Mesenchymal stem cell (in vitro differentiated cells and primary cell): ENCODE measurements around the gene PADI3.

Experiments used
- DNase-seq: peaks from one replicate; pipeline ENCODE4 v3.0.0-alpha.2; 2013
- H2AFZ ChIP-seq: one replicate; pipeline ENCODE4 v1.6.1; 2013; ENCODE audit warnings: low read depth, mild to moderate bottlenecking, control low read depth, inconsistent platforms, low read length, moderate library complexity
- H2AK5ac ChIP-seq: 2 replicates; pipeline ENCODE4 v1.6.1; 2013; ENCODE audit warnings: low read length, moderate library complexity, mild to moderate bottlenecking, inconsistent platforms; ENCODE audit not compliant: severe bottlenecking
- H2BK120ac ChIP-seq: one replicate; pipeline ENCODE4 v1.6.1; 2013; ENCODE audit warnings: low read depth, mild to moderate bottlenecking, inconsistent platforms, low read length, moderate library complexity
- H2BK12ac ChIP-seq, 2 experiments: one replicate each; pipeline ENCODE4 v1.6.1; 2013; ENCODE audit warnings: inconsistent platforms in 2 of 2, low read length in 2 of 2, mild to moderate bottlenecking in 2 of 2, moderate library complexity in 2 of 2, control low read depth in 1 of 2
- H2BK15ac ChIP-seq: one replicate; pipeline ENCODE4 v1.6.1; 2013; ENCODE audit warnings: mild to moderate bottlenecking, low read depth, inconsistent platforms; ENCODE audit not compliant: poor library complexity, severe bottlenecking
- H2BK5ac ChIP-seq: 2 replicates; pipeline ENCODE4 v1.6.1; 2013; ENCODE audit warnings: low read depth, mild to moderate bottlenecking, low read length, control low read depth, inconsistent platforms; ENCODE audit not compliant: poor library complexity, severe bottlenecking
- H3K14ac ChIP-seq, 2 experiments: one replicate each; pipeline ENCODE4 v1.6.1; 2013; ENCODE audit warnings: inconsistent platforms in 2 of 2, low read length in 2 of 2, control low read depth in 1 of 2, mild to moderate bottlenecking in 1 of 2, moderate library complexity in 1 of 2
- H3K18ac ChIP-seq, 2 experiments: one replicate each; pipeline ENCODE4 v1.6.1; 2013; ENCODE audit warnings: inconsistent platforms in 2 of 2, low read length in 2 of 2, control low read depth in 1 of 2, low read depth in 1 of 2, mild to moderate bottlenecking in 1 of 2
- H3K23ac ChIP-seq, 2 experiments: one replicate each; pipeline ENCODE4 v1.6.1; 2013; ENCODE audit warnings: inconsistent platforms in 2 of 2, low read length in 2 of 2, mild to moderate bottlenecking in 2 of 2, moderate library complexity in 2 of 2, control low read depth in 1 of 2
- H3K27ac ChIP-seq: 2 replicates; pipeline ENCODE4 v1.5.1; 2013; ENCODE audit warnings: mild to moderate bottlenecking, moderate library complexity, low read length, control low read depth, inconsistent platforms; ENCODE audit not compliant: poor library complexity, severe bottlenecking
- H3K27me3 ChIP-seq, 2 experiments: 2 replicates each; pipeline versions ENCODE4 v1.6.1 to v1.7.0; 2013; ENCODE audit warnings: low read length in 2 of 2, mild to moderate bottlenecking in 2 of 2, moderate library complexity in 2 of 2, control low read depth in 1 of 2, inconsistent platforms in 1 of 2; ENCODE audit not compliant: control insufficient read depth in 1 of 2, insufficient read depth in 1 of 2
- H3K36me3 ChIP-seq, 2 experiments: 2 replicates each; pipeline versions ENCODE4 v1.6.1 to v1.7.0; 2013; ENCODE audit warnings: low read length in 2 of 2, control low read depth in 1 of 2, inconsistent platforms in 1 of 2, low read depth in 1 of 2, mild to moderate bottlenecking in 1 of 2; ENCODE audit not compliant: insufficient read depth in 2 of 2, control insufficient read depth in 1 of 2
- H3K4ac ChIP-seq, 2 experiments: one replicate each; pipeline ENCODE4 v1.6.1; 2013; ENCODE audit warnings: inconsistent platforms in 2 of 2, low read length in 2 of 2, mild to moderate bottlenecking in 2 of 2, moderate library complexity in 2 of 2, control low read depth in 1 of 2, low read depth in 1 of 2
- H3K4me1 ChIP-seq: 2 replicates; pipeline ENCODE4 v1.6.1; 2013; ENCODE audit warnings: low read depth, low read length, control low read depth; ENCODE audit not compliant: control insufficient read depth, insufficient read depth
- H3K4me2 ChIP-seq: 2 replicates; pipeline ENCODE4 v1.6.1; 2013; ENCODE audit warnings: low read length, mild to moderate bottlenecking, inconsistent platforms; ENCODE audit not compliant: poor library complexity, severe bottlenecking
- H3K4me3 ChIP-seq, 2 experiments: 2 replicates each; pipeline versions ENCODE4 v1.5.1 to v1.7.0; 2013; ENCODE audit warnings: low read length in 2 of 2, mild to moderate bottlenecking in 2 of 2, control low read depth in 1 of 2, low read depth in 1 of 2; ENCODE audit not compliant: insufficient read depth in 1 of 2
- H3K79me1 ChIP-seq: replicated peaks from 2 replicates; pipeline ENCODE4 v1.6.1; 2013; ENCODE audit warnings: mild to moderate bottlenecking, control low read depth, low read length, inconsistent platforms; ENCODE audit not compliant: poor library complexity, severe bottlenecking
- H3K9ac ChIP-seq: 2 replicates; pipeline ENCODE4 v1.7.0; 2013; ENCODE audit warnings: mild to moderate bottlenecking, low read length, moderate library complexity
- H3K9me3 ChIP-seq: 2 replicates; pipeline ENCODE4 v1.7.0; 2013; ENCODE audit warnings: mild to moderate bottlenecking, low read length; ENCODE audit not compliant: control insufficient read depth
- H4K8ac ChIP-seq: one replicate; pipeline ENCODE4 v1.6.1; 2013; ENCODE audit warnings: inconsistent platforms, mild to moderate bottlenecking, low read length, moderate library complexity
- H4K91ac ChIP-seq: one replicate; pipeline ENCODE4 v1.6.1; 2013; ENCODE audit warnings: mild to moderate bottlenecking, low read length, inconsistent platforms
- WGBS: methylation state at CpG from one replicate; pipeline ENCODE4 v1.1.7; 2013; ENCODE audit warnings: mixed read lengths; 5-methylcytosine and 5-hydroxymethylcytosine counted together

Gene PADI3

DNA sequence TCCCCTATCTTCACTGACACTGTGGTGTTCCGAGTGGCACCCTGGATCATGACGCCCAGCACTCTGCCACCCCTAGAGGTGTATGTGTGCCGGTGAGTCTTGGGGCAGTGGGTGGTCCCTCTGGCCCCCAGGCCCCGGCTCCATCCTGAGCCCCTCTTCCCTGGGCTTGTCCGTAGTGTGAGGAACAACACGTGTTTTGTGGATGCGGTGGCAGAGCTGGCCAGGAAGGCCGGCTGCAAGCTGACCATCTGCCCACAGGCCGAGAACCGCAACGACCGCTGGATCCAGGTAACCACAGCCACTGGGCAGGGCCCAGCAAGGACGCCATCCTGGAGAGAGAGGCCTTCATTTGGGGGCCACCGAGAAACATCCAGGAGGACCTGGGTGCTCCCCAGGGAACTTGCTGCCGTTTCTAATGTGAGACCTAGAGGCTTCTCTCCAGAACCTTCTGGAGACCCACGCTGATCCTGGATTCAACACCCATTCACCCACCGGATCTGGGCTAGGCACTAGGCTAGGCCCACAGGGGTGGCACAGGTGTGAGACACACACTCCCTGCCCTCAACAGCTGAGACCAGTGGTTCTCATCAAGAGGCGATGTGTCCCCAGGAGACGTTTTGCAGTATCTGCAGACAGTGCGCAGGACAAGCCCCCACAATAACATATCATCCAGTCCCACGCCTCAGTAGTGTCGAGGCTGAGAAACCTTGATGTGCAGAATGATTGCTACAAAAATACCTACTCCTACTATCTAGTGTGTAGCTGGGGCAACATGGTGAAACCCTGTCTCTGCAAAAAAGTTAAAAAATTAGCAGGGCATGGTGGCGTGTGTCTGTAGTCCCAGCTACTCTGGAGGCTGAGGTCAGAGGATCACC, 22.2 kb downstream of the PADI3 start:
- H4K8ac ChIP-seq, result no peak overlapping the region
- H3K79me1 ChIP-seq, result no peaks in the 10 kb centered on the region
- H3K4ac ChIP-seq, result no peak overlapping the region
- H2BK12ac ChIP-seq, result no peak overlapping the region
- H3K4me1 ChIP-seq, result peaks cover 6% of the 10 kb centered on the region
- no peak overlapping the region for H3K9ac ChIP-seq
- no peak for DNase-seq
- no peak overlapping the region for H3K14ac ChIP-seq
- H3K27me3 ChIP-seq, result peaks cover 0 to 62% of the 10 kb centered on the region in 2 experiments
- WGBS, result 93% methylated on average over 21 of the region's 23 CpGs
- no peak overlapping the region for H4K91ac ChIP-seq
- H2BK120ac ChIP-seq, result no peak overlapping the region
- H2BK5ac ChIP-seq, result no peak overlapping the region
- H3K9me3 ChIP-seq, result no peaks in the 10 kb centered on the region
- no peak overlapping the region for H3K4me3 ChIP-seq
- H2AFZ ChIP-seq, result no peak overlapping the region
- H3K23ac ChIP-seq, result no peak overlapping the region
- no peak overlapping the region for H3K4me2 ChIP-seq
- no peak overlapping the region for H2BK15ac ChIP-seq
- H3K18ac ChIP-seq, result no peak overlapping the region
- H3K36me3 ChIP-seq, result no peaks in the 10 kb centered on the region
- H3K27ac ChIP-seq, result no peak overlapping the region
- H2AK5ac ChIP-seq, result no peak overlapping the region

DNA sequence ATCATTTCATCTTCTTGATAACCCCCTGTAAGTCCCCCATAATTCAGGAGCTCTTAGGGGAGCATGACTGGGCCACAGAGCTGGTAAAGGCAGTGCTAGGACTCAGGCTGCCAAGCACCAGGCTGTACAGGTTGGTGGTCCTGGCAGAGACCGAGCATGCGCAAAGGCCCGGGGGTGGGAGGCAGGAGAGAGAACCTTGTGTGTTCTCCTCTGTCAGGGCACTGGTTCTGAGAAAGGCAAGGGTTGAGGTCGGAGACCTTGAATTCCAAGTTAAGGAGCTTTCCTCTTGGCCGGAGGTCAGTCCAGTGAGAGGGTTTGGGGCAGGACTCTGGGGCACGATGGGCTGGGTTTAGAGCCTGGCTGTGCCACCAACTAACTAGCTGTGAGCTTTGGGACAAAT, 23.2 kb downstream of the PADI3 start:
- Histone ChIP-seq H2BK120ac (no peak overlapping the region), H4K91ac (no peak overlapping the region), H3K23ac (no peak overlapping the region), H3K9ac (no peak overlapping the region), H3K36me3 (no peaks in the 10 kb centered on the region), H2BK15ac (no peak overlapping the region), H2BK5ac (no peak overlapping the region), H4K8ac (no peak overlapping the region), H2BK12ac (no peak overlapping the region), H2AFZ (no peak overlapping the region), H3K27ac (no peak overlapping the region), H3K4me1 (peaks cover 9% of the 10 kb centered on the region), H2AK5ac (no peak overlapping the region), H3K27me3 (peaks cover 0 to 60% of the 10 kb centered on the region in 2 experiments), H3K18ac (no peak overlapping the region), H3K4me3 (no peak overlapping the region), H3K14ac (no peak overlapping the region), H3K79me1 (no peaks in the 10 kb centered on the region), H3K4me2 (no peak overlapping the region), H3K9me3 (no peaks in the 10 kb centered on the region), H3K4ac (no peak overlapping the region)
- WGBS, result 78% methylated on average over 5 of the region's 6 CpGs
- no peak for DNase-seq

DNA sequence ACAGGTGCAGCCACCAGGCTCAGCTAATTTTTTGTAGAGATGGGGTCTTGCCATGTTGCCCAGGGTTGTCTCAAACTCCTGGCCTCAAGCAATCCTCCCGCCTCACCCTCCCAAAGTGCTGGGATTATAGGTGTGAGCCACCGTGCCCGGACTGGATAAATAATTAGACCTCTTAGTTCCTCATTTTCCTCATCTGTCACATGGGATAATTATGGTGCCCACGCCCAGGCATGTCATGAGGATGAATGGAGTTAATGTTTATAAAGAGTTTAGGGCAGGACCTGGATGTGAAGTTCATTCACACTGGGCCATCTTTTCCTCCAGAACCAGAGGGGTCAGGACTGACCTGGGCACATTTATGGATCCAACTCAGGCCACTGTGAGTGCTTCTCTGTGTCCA, 23.7 kb downstream of the PADI3 start:
- peaks cover 0 to 58% of the 10 kb centered on the region in 2 experiments for H3K27me3 ChIP-seq
- H3K27ac ChIP-seq, result no peak overlapping the region
- no peak overlapping the region for H2AK5ac ChIP-seq
- H2BK15ac ChIP-seq, result no peak overlapping the region
- H3K4me3 ChIP-seq, result no peak overlapping the region
- no peak overlapping the region for H3K4me2 ChIP-seq
- WGBS, result 82% methylated on average over 4 of the region's 4 CpGs
- no peak overlapping the region for H3K9ac ChIP-seq
- no peak for DNase-seq
- H3K36me3 ChIP-seq, result no peaks in the 10 kb centered on the region
- no peak overlapping the region for H4K91ac ChIP-seq
- H3K79me1 ChIP-seq, result no peaks in the 10 kb centered on the region
- no peak overlapping the region for H2BK5ac ChIP-seq
- no peaks in the 10 kb centered on the region for H3K9me3 ChIP-seq
- no peak overlapping the region for H3K4ac ChIP-seq
- peaks cover 10% of the 10 kb centered on the region for H3K4me1 ChIP-seq
- no peak overlapping the region for H3K18ac ChIP-seq
- no peak overlapping the region for H3K14ac ChIP-seq
- no peak overlapping the region for H2BK12ac ChIP-seq
- H4K8ac ChIP-seq, result no peak overlapping the region
- no peak overlapping the region for H2BK120ac ChIP-seq
- H2AFZ ChIP-seq, result no peak overlapping the region
- no peak overlapping the region for H3K23ac ChIP-seq

DNA sequence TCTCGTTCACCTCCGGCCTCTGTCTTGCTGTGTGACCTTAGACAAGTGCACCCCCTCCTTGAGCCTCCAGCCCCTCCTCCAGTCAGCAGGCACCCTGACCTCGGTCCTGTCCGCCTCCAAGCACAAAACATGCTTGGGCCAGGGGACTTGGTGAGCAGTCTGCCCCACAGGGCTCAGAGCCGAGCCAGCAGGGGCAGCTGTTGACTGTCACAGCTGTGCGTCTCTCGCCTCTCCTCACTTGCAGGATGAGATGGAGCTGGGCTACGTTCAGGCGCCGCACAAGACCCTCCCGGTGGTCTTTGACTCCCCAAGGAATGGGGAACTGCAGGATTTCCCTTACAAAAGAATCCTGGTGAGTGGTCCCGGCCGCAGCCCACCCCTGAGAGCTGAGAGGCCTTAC, 24.2 kb downstream of the PADI3 start:
- no peak overlapping the region for H3K4me3 ChIP-seq
- H2BK15ac ChIP-seq, result no peak overlapping the region
- H3K23ac ChIP-seq, result peak overlapping the region in 1 of 2 experiments; percentile 60
- no peak overlapping the region for H2BK5ac ChIP-seq
- no peaks in the 10 kb centered on the region for H3K36me3 ChIP-seq
- no peak overlapping the region for H2AK5ac ChIP-seq
- H3K27me3 ChIP-seq, result peaks cover 0 to 58% of the 10 kb centered on the region in 2 experiments
- no peak overlapping the region for H3K4ac ChIP-seq
- H2BK120ac ChIP-seq, result no peak overlapping the region
- DNase-seq, result no peak
- H3K14ac ChIP-seq, result no peak overlapping the region
- no peak overlapping the region for H4K8ac ChIP-seq
- WGBS, result 94% methylated on average over 13 of the region's 13 CpGs
- H2BK12ac ChIP-seq, result no peak overlapping the region
- H2AFZ ChIP-seq, result no peak overlapping the region
- H3K27ac ChIP-seq, result no peak overlapping the region
- H3K18ac ChIP-seq, result no peak overlapping the region
- H4K91ac ChIP-seq, result no peak overlapping the region
- H3K79me1 ChIP-seq, result no peaks in the 10 kb centered on the region
- H3K4me2 ChIP-seq, result no peak overlapping the region
- H3K9me3 ChIP-seq, result no peaks in the 10 kb centered on the region
- no peak overlapping the region for H3K9ac ChIP-seq
- H3K4me1 ChIP-seq, result peaks cover 12% of the 10 kb centered on the region
